Measurements from ENCODE around the gene CBX8.

DNA sequence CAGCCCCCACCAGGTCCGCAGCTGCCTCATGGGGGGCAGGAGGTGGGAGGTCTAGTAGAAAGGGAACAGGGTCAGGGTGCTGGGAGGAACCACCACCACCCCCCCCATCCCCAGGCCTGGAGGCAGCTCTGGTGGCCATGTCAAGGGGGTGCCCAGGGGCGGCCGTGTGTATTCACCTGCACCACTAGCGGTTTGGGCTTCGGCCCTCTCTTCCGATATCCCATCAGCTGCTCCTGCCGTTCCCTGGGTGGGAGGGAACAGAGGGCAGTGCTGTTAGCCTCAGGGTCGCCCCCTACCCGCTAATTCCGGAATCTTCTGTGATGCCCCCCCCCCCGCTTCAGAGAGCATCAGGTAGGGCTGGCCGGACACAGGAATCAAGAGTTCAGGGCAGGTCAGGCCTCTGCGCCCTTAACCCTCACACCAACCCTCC, 38.6 kb upstream of the CBX8 start:
- TF ChIP-seq, protein P1, sequence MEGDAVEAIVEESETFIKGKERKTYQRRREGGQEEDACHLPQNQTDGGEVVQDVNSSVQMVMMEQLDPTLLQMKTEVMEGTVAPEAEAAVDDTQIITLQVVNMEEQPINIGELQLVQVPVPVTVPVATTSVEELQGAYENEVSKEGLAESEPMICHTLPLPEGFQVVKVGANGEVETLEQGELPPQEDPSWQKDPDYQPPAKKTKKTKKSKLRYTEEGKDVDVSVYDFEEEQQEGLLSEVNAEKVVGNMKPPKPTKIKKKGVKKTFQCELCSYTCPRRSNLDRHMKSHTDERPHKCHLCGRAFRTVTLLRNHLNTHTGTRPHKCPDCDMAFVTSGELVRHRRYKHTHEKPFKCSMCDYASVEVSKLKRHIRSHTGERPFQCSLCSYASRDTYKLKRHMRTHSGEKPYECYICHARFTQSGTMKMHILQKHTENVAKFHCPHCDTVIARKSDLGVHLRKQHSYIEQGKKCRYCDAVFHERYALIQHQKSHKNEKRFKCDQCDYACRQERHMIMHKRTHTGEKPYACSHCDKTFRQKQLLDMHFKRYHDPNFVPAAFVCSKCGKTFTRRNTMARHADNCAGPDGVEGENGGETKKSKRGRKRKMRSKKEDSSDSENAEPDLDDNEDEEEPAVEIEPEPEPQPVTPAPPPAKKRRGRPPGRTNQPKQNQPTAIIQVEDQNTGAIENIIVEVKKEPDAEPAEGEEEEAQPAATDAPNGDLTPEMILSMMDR (conservative IDR thresholded peaks at IDR 0.05 in 1 of 2, IDR thresholded peaks at IDR 0.05 in 1 of 2; ENCODE audit: extremely low read depth in 1 of 2, insufficient read depth in 1 of 2, low read depth in 1 of 2, low read length in 2 of 2), result no peak
- no peak for TF ChIP-seq EZH2 (IDR thresholded peaks at IDR 0.05; ENCODE audit: borderline replicate concordance, low read length)

All from mammary epithelial cell (primary cell).